NCI-H1105 treated with DMSO at 0.1 percent for 48 hours (cell line): ENCODE results near the gene HLA-F.

ENCODE experiments used
- DNase-seq: peaks from one replicate; lab custom pipeline; 2025; lab: John Stamatoyannopoulos, UW

The HLA-F gene

DNA sequence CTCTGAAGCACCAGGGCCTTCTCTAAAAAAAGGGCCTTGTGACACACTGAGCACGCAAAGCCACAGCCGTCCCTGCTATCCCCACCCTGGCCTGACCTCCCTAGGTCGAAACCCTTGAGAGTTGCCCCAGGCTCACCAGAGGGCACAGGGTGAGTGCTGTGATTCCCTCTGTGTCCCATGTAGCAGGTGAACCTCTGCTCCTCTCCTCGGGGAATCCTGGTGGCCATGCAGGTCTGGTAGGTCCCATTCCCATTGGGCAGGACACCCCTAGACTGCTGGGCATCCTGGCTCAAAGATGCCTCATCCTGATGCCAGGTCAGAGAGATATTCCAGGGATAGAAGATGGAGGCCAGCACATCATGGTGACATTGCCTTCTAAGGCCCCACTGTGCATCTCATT is 20.9 kb downstream of the HLA-F start:
- no peak for DNase-seq

DNA sequence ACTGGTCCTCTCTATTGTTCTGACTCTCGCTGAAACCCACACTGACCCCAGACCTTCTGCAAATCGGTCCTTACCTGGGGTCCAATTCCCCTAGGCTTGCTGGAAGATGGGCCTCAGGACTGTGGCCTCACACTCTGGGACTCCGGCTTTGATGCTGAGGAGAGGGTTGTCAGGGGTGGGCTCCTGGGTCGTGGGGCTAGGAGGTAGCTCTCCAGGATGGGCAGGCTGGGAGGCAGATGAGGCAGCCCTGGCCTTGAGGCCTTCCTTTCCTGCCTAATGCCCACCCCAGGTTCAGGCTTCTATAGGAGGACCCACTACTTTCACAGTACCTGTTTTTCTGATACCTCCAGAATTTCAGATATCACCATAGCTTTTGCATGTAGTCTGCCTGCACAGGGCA is 21.4 kb downstream of the HLA-F start:
- no peak for DNase-seq

DNA sequence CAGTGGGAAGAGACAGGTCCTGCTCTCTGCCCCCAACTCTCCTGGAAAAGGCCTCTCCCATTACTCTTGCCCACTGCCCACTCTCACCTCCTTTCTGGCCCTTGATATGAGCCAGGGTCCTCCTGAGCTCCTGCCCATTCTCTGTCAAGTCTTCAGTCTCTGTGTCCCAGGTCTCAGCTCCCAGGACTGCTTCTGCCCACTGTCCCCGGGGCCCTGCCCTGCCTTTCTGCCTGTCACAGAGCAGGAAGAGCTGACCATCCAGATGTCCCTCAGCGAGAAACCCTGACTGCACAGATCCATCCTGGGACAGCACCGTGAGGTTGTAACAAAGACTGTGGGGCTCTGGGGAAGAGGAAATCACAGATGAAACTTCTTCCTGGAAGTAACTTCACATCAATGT is 22.2 kb downstream of the HLA-F start:
- no peak for DNase-seq

DNA sequence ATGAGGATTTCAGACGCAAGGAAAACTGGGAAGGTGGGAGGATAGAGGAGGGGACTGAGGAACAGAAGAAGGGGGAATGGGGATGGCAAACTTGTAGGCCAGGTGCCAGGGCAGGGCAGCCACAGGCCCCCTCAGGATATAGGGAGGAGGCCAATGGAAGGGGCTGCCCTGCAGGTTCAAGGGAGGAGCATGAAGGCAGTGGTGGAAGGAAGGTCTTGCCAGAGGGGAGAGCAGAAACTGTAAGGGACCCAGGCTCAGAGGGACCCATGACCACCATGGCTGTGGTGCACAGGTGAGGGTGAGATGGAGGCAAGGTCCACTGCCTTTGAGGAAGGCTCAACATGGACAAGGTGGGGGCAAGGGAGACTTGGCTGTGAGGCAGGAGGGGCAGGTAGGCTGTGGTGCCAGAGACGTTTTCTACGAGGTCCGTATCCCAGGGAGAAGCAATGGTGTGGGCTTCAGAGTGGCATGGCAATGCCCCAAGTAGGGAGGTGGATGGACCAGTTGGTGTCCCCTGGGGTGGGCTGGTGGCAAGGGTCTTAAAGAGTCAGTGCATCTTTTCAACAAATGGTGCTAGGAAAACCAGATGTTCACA is 22.7 kb downstream of the HLA-F start:
- DNase-seq, result no peak

DNA sequence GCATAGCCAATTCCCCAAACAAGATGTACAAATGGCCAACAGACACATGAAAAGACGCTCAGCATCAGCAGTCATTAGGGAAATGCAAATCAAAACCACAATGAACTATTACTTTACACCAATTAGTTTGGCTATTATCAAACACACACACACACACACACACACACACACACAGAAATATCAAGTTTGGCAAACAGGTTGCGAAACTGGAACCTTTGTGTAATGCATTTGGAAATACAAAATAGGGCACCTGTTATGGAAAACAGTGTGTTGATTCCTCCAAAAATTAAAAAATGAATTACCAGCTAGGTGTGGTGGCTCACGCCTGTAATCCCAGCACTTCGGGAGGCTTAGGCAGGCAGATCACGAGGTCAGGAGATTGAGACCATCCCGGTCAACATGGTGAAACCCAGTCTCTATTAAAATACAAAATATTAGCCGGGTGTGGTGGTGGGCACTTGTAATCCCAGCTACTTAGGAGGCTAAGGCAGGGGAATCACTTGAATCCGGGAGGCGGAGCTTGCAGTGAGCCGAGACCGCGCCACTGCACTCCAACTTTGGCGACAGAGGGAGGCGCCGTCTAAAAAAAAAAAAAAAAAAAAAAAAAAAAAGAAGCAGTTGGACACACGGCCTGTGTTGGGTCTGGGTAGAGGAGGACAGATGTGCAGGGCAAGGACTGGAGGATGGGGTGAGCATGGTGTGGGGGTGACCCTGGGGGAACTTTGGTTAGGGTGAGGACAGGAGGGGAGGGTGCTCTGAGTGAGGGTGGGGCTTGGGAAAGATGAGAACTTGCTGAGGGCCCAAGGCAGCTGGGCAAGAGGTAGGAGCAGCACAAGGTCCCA is 23.8 kb downstream of the HLA-F start:
- no peak for DNase-seq

DNA sequence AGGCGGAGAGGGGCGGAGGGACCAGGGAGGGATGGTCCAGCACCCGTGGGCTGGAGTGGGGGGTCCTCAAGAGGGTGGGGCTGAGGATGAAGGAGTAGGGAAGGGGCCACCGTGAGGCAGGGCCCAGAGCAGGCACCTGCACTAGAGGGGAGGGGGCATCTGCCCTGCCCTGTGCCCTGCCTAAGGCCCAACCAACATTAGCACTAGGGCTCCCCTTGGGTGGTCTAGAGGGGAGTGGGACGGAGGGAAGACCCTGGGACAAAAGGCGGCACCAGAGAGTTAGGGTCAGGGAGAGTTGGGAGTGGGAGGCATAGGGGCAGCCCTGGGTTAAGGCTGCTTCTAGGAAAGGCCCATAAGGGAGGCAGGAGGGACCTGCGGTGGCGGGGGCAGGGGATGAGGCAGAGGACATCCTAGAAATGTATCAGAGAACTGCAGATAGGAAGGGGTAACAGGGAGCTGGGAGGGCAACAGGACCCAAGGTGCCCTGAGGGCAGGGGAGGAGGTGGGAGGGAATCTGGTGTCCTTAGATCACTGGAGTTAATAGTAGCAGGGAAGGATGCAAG is 24.5 kb downstream of the HLA-F start:
- no peak for DNase-seq

DNA sequence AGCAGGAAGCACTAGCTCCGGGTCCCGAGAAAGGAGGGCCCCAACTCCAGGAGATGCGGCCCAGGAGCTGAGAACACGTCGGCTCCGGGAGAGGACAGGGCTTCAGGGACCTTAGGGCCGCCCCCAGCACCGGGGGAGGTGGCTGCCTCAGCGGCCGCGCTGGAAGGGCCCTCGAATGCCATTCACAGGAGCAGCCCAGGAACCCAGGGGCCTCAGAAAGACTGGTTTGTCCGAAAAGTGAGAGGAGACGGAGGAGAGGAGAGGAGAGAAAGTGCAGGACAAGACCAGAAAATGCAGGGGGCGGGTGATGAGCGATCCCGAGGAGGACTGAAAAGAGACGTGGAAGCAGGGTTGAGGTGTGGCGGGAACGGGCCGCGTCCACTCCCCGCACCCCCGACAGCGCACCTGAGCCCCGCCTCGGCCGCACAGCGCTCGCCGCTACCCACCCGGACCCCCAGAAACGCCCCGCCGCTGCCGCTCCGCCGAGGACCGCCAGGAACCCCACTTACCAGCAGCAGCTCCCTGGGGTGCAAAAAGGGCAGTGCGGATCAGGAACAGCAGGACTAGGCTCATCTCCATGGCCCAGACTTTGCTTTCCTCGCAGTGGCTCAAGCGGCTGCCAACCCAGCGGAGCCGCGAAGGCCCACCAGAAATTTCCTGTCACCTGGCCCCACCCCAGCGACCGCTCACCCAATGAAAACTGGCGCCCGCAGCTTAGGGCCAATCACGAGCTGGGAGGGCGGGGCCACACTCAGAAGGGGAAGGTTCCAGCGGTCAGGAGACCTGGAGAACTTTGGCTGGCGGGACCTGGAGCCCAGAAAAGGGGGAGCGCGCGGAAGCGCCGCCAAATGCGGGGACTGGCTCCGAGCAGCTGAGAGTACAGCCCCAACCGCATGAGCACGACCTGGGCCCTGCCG is 25.4 kb downstream of the HLA-F start:
- peak; percentile 52 for DNase-seq

DNA sequence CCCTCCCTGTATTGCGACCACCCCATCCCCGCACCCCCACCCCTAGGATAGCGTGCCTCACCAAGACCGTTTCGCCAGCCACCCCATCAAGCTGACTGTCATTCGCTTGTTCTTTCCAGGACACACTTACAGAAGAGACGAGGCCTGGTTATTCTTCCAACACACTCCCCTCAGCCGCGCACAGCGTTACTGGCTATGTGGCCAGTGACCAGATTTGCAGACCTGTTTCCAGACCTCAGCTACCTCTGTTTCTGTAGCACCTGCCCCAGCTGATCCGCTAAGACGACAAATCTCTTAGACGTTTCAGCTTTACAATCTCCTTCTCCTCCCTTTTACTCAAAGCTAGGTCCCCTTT is 26.1 kb downstream of the HLA-F start:
- DNase-seq, result no peak

DNA sequence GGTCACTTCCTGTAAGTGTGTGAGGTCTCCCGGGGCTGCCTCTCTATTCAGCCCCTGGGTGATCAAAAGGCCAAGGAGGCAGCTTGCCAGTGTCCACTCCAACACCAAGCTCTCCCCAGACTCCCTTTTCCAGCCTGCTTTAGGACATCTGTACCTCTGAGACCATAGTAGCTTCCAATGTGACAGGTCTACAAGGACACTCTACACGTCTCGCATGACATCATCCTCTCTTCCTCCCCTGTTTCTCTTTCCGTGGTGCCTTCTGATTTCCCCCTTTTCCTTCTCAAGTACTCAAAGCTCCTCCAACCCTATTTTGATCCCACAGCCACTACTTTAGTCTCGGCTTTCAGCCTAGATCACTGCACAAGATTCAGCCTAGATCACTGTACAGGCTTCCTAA is 26.4 kb downstream of the HLA-F start:
- no peak for DNase-seq

DNA sequence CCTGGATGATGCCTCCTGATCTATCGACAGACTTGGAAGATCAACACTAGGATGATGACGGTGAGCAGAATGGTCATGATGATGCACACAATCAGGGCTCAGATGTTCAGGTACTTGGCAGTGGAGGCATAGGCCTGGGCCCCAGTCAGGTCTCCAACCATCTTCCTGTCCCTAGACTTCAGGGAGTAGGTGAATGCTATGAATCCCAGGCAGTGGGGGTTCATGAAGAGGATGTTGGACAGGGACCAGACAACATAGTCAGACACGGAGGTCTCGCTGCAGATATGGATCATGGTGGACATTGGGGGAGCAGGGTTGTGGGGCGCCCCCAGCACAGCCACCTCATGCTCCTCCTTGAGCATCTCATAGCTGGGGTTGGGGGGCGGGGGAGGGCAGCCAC is 27.5 kb downstream of the HLA-F start:
- DNase-seq, result no peak

DNA sequence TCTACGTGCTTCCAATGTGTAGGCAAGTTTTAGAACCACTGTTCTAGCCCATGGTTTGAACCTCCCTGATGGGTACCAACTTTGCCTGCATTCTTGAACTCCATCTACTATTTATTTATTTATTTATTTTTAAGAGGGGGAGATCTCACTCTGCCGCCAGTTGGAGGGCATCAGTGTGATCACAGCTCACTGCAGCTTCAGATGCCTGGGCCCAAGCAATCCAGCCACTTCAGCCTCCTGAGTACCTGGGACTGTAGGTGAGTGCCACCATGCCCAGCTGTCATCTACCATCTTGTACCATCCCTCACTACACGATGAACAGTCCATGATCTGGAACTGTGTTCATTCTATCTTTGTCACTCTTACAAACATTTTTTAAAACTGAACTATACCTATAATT is 28.2 kb downstream of the HLA-F start:
- DNase-seq, result no peak

DNA sequence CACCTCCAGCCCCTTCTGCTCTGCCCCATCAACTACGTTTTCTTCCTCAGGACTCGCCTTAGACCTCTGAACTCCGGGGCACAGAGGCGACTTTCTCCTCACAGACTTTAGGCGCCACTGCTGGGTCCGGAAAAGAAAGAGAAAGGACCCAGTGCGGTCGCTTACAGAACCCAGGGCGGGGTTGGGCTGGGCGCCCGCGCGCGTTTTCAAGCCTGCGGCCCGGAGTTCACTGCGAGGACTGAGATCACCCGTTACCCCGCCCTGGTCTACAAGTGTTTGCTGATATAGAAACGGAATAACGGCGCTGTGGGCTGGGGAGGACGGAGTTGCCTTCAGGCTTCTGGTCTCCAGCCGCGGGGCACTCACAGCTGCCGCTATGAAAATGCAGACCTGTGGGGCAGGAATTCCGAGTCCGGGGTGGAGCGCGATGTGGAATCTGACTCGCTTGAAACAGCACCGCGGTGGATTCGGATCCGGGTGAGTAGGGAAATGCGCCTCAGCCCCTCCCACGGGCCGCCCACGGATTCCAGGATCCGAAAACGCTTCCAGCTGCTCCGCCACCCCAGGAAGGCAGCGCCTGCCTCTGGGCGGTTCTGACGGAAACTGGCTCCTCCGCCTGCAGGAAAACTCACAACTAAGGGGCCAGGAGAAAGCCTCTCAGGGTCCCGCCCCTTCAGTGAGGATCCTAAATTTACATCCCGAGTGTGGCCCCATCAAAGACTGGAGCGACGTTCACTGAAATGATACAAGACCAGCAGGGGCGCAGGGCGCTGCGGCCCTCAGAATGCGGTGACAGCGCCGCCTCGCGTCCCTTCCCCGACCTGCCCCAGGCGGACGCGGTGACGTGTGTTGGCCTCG is 29.4 kb downstream of the HLA-F start:
- DNase-seq, result peak; percentile 54

DNA sequence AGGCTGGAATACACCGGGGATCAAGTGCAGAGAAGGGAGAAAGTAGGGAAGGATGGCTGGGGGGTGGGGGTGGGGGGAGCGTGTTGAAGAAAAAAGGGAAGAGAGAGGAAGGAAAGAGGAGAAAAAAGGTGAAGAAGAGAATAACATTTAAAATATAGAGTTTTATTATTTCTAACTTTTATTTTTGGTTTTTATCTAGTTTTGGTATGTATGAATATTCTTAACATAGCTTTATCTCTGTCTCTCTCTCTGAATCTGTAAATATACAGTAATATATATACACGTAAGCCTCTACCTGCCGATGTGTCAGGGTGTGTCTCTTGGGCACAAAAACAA is 30.0 kb downstream of the HLA-F start:
- no peak for DNase-seq

DNA sequence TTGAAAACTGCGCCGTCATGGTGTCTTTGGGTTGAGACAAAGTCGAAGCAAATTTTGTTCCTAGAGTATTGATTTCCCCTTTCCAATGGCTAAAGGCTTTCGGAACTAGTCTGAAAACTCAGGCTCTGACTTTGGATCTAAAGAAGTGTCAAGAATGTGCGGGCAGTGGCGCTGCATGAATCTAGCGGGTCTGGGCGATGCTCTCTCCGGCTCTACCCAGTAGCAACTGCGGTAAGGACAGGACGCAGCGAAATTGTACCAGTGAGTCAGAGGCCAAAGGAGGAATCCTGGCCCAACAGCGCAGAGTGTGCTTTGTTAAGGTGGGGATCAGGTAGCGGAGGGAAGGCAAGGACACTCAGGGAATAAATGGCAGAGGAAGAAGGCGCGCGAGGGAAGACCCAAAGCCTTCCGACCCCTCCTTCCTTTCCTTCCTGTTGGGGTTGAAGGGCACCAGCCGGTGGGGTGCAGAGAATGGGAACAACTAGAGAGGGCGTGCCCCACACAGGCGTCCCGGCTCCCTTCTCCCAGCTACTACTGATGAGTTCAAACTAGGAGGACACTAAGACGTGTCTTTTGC is 32.1 kb downstream of the HLA-F start:
- DNase-seq, result no peak

DNA sequence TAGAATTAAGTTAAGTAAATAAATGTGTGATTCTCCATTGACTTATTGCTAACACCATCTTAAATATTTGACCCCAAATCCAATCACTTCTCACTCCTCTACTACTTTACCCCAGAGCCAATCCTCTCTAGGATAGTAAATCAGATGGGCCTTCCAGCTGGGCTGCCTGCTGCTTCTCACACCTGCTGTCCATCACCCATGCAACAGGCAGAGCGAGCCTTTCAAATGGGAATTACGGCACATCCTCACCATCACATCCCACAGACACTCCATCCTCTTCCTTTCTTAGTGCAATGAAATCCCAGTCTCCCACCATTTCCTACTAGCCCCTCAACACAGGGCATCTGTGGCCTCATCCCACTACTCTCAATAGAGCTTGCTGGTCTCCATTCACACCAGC is 34.0 kb downstream of the HLA-F start:
- DNase-seq, result no peak

DNA sequence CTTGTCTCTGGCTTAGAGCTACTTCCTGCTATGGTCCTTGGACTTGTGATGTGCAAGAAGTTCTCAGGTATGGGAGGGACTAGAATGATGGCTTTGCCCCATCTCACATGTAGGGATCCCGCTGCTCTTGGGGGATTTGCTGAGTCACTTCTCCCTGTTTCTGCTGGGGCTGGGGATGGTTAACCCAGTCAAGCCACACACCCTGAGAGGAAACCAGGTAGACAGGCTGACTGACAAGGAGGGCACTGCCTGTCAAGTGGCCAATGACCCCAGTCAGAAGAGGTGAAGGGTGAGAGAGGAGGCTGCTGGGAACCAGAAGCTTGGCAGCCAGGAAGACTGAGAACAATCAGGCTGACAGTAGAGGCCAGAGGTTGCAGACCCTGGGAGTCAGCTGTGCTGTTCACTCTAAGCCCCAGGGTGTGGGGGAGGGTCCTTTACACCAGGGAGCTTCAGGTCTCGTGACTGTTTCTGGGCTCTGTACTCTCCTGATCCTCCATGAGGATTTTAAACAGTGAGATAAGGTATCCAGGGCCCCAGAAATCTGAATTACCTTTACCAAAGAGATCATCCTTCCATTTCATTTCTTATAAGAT is 34.6 kb downstream of the HLA-F start:
- no peak for DNase-seq

DNA sequence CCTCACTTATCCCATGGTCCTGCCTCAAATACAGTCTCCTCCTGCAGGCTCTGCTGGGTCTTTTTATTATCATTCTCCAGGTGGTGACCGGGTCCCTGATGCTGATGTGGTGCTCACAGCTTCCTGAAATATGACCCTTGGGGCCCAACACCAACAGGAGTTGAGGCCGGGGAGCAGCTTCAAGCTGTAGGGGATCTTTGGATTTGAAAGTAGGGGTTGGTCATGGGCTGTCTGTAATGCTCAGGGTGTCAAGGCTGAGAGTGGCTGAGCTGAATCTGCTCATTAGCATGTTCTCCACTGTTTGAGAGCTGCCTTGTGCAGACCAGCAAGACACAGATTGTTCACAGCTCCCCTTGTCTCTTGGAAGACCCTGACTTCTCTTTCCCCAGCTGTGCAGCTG is 35.5 kb downstream of the HLA-F start:
- DNase-seq, result no peak

DNA sequence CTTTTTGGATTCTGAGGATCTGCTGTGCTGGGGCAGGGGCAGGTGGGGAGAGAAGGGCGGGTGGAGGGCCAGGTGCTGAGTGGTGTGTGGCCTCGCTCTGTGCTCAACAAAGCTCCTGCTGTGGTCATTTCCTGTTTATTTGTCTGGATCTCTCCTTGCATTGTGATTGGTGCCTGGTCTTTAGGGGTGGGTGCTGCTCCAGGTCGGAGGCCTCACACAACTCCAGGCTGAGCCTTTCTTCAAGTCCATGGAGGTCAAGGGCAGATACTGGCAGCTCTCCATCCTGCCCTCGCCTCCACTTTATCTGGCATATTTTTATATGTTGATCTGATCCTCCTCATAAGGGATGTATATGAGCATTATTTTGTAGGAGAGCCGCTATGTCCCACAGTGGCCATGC is 36.2 kb downstream of the HLA-F start:
- DNase-seq, result no peak

DNA sequence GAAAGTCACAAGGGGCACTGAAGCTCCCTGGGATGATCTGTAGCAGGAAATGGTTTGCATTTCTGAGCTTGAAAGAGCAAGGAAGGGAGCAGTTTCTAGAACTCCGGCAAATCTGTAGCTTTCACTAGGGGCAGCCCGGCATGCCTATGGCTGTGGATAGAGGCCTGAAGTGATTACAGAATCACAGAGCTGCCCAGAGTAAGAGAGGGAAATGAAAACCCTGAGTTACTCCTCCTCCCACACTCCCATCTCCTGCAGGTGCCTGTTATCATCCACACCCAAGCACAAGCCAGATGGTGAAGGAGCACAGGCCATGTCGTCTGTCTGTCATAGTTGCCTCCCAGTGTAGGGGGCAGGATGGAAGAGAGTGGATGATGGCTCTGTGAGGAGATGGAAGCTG is 37.1 kb downstream of the HLA-F start:
- no peak for DNase-seq

DNA sequence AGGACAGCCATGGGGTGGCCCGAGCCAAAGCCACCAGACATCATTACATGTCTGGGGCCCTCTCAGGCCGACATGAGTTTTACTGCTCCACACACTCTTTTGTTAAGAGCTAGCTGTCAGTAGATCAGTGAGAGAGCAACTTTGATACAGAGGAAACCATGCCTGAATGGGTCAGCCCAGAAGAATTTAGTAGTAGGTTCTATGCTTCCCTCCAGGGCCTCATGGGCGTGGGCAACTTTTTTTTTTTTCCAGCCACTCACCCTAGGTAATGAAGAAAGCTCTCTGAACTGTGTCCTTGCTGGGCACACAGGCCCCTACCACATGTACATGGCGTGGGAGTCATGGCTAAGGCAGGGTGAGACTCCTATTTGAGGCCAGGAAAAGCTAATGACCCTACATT is 38.8 kb downstream of the HLA-F start:
- no peak for DNase-seq

DNA sequence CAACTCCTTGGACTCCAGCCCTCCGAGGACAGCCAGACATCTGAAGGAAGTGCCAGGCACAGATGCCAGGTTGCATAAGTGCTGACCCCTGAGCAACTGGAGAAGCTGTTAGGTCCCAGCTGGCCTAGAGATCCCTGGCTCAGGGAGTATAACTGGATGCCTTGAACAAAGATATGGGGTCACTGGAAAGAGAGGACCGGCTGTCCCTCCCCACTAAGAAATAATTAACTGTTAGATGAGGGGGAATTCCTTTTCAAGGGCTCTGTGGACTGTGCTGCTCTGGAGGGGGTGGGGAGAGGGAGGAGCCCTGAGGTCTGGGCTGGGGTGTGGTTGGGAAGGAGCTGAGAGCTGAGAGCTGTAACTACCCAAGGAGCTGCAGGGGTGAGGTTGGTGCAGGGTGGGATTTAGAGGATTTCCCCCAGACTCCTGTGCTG is 39.6 kb downstream of the HLA-F start:
- DNase-seq, result no peak
